T1000 (cell line): ENCODE results near the gene MORC1.

Experiments
- DNase-seq: peaks from one replicate; lab custom pipeline; 2025; ENCODE audit warnings: mixed read lengths; lab: John Stamatoyannopoulos, UW

Gene MORC1

GRCh38 chr3:108936924-108937689 is 180.8 kb downstream of the MORC1 start:
- DNase-seq: no peak

DNA sequence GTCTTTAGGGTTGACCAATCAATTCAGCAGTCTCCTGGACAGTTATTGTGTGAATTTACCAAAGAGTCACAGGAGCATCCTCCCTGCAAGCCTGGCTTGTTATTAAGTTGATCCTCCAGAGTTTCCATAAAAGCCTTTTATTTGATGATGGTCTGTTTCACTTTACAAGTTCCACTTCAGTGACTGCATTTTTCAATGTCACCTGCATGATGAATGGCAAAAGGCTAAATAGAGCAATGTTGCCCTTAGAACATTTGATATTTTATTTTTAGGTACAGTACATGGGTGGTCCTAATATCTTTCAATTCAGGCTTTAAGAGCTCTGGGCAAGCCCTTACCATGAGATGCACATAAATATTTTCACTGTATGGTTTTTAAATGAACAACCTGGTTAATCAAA is 186.9 kb downstream of the MORC1 start:
- no peak for DNase-seq

DNA sequence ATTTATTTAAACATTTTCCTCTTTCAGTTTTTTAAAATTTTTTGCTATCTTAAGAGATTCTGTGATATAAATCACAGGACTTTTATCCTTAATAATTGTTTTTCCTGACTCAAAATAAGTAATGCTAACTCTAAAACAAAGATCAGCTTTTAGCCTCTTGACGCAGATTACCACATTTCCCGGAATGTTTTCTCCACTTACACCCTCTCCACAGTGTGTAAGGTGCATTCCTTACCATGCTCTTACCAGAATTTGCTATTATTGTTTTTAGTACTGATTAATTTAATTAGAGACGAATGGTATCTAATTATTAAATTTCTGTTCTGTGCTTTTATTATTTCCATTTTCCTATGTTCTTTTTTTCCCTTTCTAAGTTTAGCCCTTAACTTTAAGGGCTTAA is 199.1 kb downstream of the MORC1 start:
- no peak for DNase-seq

DNA sequence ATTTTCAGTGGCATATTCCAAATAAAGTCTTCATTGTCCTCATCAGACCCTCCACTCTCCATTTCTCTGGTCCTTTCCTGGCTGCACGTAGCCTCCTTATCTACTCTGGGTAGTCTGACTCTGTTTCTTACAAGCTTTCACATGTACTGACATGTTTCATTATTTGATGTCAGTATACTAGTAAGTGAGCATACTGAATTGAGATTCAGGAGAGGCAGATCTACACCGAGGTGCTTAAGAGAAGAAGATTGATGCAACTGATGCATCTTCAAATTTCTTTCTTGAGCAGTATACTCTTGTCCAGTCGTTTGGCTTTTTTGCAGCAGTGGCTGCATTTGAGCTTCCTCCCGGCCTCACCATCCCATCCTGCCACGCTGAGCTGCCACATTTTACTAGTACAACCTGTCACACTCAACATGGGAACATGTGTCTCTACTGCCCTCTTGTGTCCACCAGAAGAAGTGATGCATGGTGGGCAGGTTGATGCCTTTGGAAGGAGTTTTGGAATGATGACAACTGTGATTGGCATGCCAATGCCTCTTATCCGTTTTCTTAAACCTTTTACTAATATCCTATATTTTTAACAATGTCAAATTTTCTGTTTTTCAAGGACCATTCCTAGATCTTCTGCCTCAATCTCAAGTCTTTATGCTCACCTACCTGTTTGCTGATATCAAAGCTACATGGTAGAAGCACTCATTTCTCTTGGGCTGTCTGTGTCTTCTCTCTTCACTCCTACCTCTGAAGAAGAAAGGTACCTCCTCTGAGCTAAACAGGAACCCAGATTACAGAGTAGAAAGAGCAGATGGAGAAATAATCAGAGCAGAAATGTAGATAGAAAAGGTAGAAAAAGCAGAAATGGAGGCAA is 202.9 kb downstream of the MORC1 start:
- peak; percentile 46 for DNase-seq

GRCh38 chr3:108909799-108910198 is 208.1 kb downstream of the MORC1 start:
- no peak for DNase-seq
